Astrocyte of the spinal cord (primary cell): Measurements from ENCODE around the gene KIF19.

Source experiments
- DNase-seq: peaks from one replicate; pipeline ENCODE4 v3.0.0; 2011; ENCODE audit warnings: low read depth, low spot score
- H3K4me3 ChIP-seq: 2 replicates; pipeline ENCODE4 v1.5.1; 2011; ENCODE audit warnings: low read depth, mild to moderate bottlenecking, low read length, moderate library complexity
- in situ Hi-C: cut with HindIII; loops from 2 replicates; pipeline ENCODE4 v1.10.0; 2017; ENCODE audit warnings: low sequenced_read_pairs
- TF ChIP-seq, protein P1 (sequence below): IDR thresholded peaks from 2 replicates; pipeline ENCODE4 v1.5.1; 2012; ENCODE audit warnings: low read depth, mild to moderate bottlenecking, low read length, inconsistent platforms

KIF19 gene

DNA sequence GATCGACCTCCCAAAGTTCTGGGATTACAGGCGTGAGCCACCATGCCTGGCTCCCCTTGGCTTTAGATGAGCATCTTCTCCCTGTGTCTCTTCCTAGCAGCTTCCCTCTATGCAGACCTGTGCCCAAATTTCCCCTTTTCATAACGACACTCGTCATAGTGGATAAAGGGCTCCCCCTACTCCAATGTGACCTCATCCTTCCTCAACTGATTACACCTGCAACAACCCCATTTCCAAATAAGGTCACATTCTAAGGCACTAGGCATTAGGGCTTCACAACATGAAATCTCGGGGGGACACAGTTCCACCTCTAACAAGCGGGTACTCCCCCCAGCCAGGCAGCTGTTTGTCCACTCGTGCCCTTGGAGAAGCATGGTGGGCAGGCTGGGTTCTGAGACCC is 10.3 kb downstream of the KIF19 start:
- H3K4me3 ChIP-seq, result no peak overlapping the region
- no peak for DNase-seq
- TF ChIP-seq, protein P1, sequence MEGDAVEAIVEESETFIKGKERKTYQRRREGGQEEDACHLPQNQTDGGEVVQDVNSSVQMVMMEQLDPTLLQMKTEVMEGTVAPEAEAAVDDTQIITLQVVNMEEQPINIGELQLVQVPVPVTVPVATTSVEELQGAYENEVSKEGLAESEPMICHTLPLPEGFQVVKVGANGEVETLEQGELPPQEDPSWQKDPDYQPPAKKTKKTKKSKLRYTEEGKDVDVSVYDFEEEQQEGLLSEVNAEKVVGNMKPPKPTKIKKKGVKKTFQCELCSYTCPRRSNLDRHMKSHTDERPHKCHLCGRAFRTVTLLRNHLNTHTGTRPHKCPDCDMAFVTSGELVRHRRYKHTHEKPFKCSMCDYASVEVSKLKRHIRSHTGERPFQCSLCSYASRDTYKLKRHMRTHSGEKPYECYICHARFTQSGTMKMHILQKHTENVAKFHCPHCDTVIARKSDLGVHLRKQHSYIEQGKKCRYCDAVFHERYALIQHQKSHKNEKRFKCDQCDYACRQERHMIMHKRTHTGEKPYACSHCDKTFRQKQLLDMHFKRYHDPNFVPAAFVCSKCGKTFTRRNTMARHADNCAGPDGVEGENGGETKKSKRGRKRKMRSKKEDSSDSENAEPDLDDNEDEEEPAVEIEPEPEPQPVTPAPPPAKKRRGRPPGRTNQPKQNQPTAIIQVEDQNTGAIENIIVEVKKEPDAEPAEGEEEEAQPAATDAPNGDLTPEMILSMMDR, result no peak
- in situ Hi-C loops, result no loop called here

GRCh38 chr17:74337834-74338500 is 11.9 kb downstream of the KIF19 start:
- no peak for DNase-seq
- in situ Hi-C loops, result no loop called here

DNA sequence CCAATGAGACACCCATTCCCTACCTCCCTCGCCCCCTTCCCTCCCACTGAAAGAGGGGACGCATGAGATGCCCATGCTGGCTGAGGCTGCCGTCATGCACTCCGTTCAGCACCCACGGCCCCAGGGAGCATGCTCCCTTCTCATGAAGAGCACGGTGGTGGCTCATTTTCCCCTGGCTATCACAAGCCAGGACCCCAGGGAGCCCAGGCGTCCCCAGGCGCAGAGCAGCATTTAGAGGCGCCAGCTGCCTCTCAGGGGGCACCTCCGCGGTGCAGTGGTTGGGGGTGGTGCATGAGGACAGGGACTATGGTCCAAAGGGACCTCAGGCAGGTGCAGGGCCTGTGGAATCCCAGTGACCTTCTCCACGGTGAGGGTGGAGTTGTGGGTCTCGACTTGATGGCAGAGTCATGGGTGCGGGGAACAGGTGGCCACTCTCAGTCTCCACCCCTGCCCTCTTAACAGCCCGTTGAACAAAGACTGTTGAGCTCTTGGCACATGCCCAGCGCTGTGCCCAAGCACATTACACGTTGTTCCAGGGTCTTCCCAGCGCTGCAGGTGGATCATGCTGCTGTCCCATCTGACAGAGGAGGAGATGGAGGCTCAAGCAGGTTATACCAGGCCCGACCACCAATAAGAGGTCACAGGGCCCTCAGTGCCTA is 13.6 kb downstream of the KIF19 start:
- TF ChIP-seq, protein P1, result no peak
- DNase-seq, result no peak
- H3K4me3 ChIP-seq, result no peak overlapping the region
- in situ Hi-C loops, result no loop called here

More at GRCh38 chr17:74337834-74338500, 11.9 kb downstream of the KIF19 start:
- TF ChIP-seq, protein P1, result no peak
- H3K4me3 ChIP-seq, result no peak overlapping the region

DNA sequence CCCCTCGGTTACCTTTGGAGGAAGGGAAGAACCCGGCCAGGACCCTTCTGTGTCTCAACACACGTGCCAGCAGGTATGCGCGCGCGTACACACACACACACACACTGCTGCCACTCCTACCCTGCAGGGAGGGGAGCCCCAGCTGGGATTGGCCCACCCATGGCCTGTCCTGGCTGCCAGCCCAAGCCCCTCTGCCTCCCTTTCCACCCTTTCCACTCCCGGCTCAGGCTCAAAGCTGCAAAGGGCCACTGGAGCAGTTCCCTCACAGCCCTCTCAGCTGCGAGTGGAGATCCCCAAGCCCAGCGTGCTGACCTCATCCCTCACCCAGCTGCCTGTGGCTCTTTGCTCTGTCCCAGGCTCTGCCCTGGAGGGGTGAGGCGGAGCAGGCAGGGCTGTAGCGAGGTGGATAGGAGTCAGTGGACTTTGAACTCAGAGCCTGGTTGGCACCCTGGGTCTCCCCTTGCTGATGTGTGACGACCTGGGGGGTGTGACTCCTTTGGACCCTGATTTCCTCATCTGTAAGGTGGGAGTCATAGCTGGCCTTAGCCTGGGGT is 14.5 kb downstream of the KIF19 start:
- no peak for DNase-seq
- TF ChIP-seq, protein P1, result no peak
- H3K4me3 ChIP-seq, result no peak overlapping the region
- in situ Hi-C loops, result no loop called here

GRCh38 chr17:74342224-74342623 is 16.2 kb downstream of the KIF19 start:
- H3K4me3 ChIP-seq, result no peak overlapping the region
- TF ChIP-seq, protein P1, result no peak
- in situ Hi-C loops, result no loop called here
- no peak for DNase-seq

DNA sequence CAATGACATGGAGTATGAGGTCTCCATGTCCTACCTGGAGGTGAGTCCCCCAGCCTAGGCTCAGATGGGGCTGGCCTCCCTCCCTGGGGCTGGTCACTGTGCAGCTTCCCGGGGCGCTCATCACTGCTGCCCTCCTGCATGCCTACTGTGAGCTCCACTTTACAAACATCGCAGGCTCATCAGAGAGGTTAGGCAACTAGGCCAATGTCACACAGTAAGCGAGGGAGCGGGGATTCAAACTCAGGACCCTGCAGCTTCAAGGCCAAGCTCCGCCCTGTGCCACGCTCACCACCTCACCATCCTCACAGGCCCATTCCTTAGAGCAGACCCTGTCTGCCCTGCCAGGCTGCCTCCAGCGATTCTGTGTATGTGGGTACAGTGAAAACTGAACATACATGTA is 17.1 kb downstream of the KIF19 start:
- H3K4me3 ChIP-seq, result no peak overlapping the region
- in situ Hi-C loops, result no loop called here
- TF ChIP-seq, protein P1, result no peak
- DNase-seq, result no peak
